Suprapubic skin (tissue), 4 donors: ENCODE data around the gene LMX1B. TPM values are rescaled to one million over a fixed set of nuclear protein-coding genes. Genes with fewer than 3 reads are reported as not detected.

Experiments used
- DNase-seq, 2 donors: peaks; one replicate each; pipeline ENCODE4 v3.0.0-alpha.2; 2019; ENCODE audit warnings: low spot score in 2 of 2
- H3K27ac ChIP-seq: fragments of 200-600 bp; sonication (generic); one replicate; pipeline ENCODE4 v1.5.1; 2019
- H3K27me3 ChIP-seq: fragments of 200-600 bp; sonication (generic); one replicate; pipeline ENCODE4 v1.5.1; 2019
- H3K36me3 ChIP-seq: fragments of 200-600 bp; sonication (generic); one replicate; pipeline ENCODE4 v1.5.1; 2019
- H3K4me1 ChIP-seq: fragments of 200-600 bp; sonication (generic); one replicate; pipeline ENCODE4 v1.5.1; 2019
- H3K4me3 ChIP-seq: fragments of 200-600 bp; sonication (generic); one replicate; pipeline ENCODE4 v1.5.1; 2019; ENCODE audit warnings: mild to moderate bottlenecking
- H3K9me3 ChIP-seq: fragments of 200-600 bp; sonication (generic); one replicate; pipeline ENCODE4 v1.5.1; 2019
- EP300 ChIP-seq: sonication (generic); formaldehyde crosslinking; IDR thresholded peaks from one replicate; pipeline ENCODE4 v1.6.1; 2017; ENCODE audit warnings: antibody characterized with exemption
- POLR2A ChIP-seq, 2 donors: fragments of 450-650 bp; IDR thresholded peaks; one replicate each; pipeline ENCODE4 v1.6.1; 2017; ENCODE audit warnings: antibody characterized with exemption in 2 of 2, mild to moderate bottlenecking in 2 of 2, moderate library complexity in 2 of 2
- POLR2AphosphoS5 ChIP-seq, 3 donors: sonication (generic); formaldehyde crosslinking; IDR thresholded peaks; one replicate each; pipeline ENCODE4 v1.6.1; 2017; ENCODE audit warnings: antibody characterized with exemption in 3 of 3
- WGBS: methylation state at CpG from one replicate; pipeline ENCODE4 v1.1.5; 2018; 5-methylcytosine and 5-hydroxymethylcytosine counted together
- total RNA-seq, 4 donors: library from RNA; depleted of rRNA; stranded (reverse); fragments of >200 nt; gene quantifications; one replicate each; pipeline ENCODE4 v1.1.0, GENCODE V29; 2016
- TF ChIP-seq, protein P1 (sequence below), 2 donors: fragments of 200-600 bp in 1 of 2; fragments of 450-650 bp in 1 of 2; sonication (generic) in 1 of 2; IDR thresholded peaks; one replicate each; pipeline ENCODE4 v1.5.1; 2016 to 2019; ENCODE audit warnings: antibody characterized with exemption in 2 of 2, mild to moderate bottlenecking in 1 of 2, moderate library complexity in 1 of 2

Gene LMX1B
- total RNA-seq, 4 donors from 2014 or later: 2.4 to 7.8 (median 5.7) TPM

GRCh38 chr9:126605792-126606482, 7.8 kb upstream of the LMX1B start:
- peaks cover 7% of the 10 kb centered on the region for H3K4me1 ChIP-seq
- peak in 1 of 2 donors; percentile 56 for DNase-seq
- no peaks in the 10 kb centered on the region for H3K9me3 ChIP-seq
- H3K27ac ChIP-seq: no peak overlapping the region
- TF ChIP-seq, protein P1, sequence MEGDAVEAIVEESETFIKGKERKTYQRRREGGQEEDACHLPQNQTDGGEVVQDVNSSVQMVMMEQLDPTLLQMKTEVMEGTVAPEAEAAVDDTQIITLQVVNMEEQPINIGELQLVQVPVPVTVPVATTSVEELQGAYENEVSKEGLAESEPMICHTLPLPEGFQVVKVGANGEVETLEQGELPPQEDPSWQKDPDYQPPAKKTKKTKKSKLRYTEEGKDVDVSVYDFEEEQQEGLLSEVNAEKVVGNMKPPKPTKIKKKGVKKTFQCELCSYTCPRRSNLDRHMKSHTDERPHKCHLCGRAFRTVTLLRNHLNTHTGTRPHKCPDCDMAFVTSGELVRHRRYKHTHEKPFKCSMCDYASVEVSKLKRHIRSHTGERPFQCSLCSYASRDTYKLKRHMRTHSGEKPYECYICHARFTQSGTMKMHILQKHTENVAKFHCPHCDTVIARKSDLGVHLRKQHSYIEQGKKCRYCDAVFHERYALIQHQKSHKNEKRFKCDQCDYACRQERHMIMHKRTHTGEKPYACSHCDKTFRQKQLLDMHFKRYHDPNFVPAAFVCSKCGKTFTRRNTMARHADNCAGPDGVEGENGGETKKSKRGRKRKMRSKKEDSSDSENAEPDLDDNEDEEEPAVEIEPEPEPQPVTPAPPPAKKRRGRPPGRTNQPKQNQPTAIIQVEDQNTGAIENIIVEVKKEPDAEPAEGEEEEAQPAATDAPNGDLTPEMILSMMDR (IDR thresholded peaks at IDR 0.05): no peak
- TF ChIP-seq EP300 (no peak), POLR2AphosphoS5 (IDR thresholded peaks at IDR 0.05) (no peak), POLR2A (IDR thresholded peaks at IDR 0.05) (no peak)
- 72% methylated on average over 12 of the region's 12 CpGs for WGBS
- peaks cover 24% of the 10 kb centered on the region for H3K27me3 ChIP-seq
- no peak overlapping the region for H3K4me3 ChIP-seq
- H3K36me3 ChIP-seq: no peaks in the 10 kb centered on the region

- Histone ChIP-seq H3K4me3 (no peak overlapping the region), H3K27me3 (peaks cover 29% of the 10 kb centered on the region), H3K27ac (no peak overlapping the region), H3K4me1 (peaks cover 12% of the 10 kb centered on the region), H3K9me3 (no peaks in the 10 kb centered on the region), H3K36me3 (no peaks in the 10 kb centered on the region)
- no peak for DNase-seq
- TF ChIP-seq, protein P1 (IDR thresholded peaks at IDR 0.05): no peak
- TF ChIP-seq EP300 (no peak), POLR2AphosphoS5 (IDR thresholded peaks at IDR 0.05) (no peak), POLR2A (IDR thresholded peaks at IDR 0.05) (no peak)
- 46% methylated on average over 3 of the region's 3 CpGs for WGBS
Observed at GRCh38 chr9:126606483-126606870, 7.3 kb upstream of the LMX1B start.

DNA sequence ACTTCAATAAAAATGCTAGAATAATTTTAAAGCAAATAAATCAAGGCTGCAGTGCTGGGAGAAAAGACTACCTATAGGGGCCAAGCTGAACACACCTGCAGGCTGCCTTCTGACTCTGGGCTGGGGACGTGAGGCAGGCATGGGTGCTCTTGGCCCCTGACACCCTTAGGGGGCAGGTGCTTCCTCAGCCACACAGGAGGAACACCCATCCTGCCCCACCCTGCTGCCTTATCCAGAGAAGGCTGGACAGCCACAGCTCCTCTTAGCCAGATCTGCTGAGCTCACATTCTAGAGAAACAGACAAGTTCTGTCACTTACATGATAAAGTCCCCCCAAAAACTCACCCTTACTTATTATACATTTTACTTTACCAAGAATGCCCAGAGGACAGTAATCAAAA, 6.6 kb upstream of the LMX1B start:
- Histone ChIP-seq H3K9me3 (no peaks in the 10 kb centered on the region), H3K4me1 (peaks cover 18% of the 10 kb centered on the region), H3K36me3 (no peaks in the 10 kb centered on the region), H3K27me3 (peaks cover 35% of the 10 kb centered on the region), H3K4me3 (no peak overlapping the region), H3K27ac (no peak overlapping the region)
- TF ChIP-seq EP300: no peak
- TF ChIP-seq, protein P1 (IDR thresholded peaks at IDR 0.05): no peak
- TF ChIP-seq POLR2AphosphoS5 (IDR thresholded peaks at IDR 0.05): no peak
- no peak for TF ChIP-seq POLR2A (IDR thresholded peaks at IDR 0.05)
- peak in 1 of 2 donors; percentile 37 for DNase-seq
- 27% methylated on average over 1 of the region's 1 CpG for WGBS

DNA sequence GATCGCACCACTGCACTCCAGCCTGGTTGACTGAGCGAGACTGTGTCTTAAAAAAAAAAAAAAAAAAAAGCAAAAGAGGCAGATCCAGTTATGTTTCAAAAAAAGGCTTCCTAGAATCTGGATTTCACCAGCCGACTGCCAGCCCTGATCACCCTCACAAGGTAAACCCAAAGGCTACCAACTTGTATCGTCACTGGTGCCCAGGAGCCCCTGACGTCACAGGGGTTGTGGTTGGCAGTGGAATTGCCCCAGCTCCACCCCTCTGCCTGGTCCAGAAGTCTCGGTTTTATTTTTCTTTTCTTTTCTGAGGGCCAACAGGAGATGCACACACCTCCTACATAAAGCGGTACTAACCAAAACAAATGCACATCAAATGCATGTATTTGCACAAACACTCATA, 6.0 kb upstream of the LMX1B start:
- Histone ChIP-seq H3K4me3 (no peak overlapping the region), H3K4me1 (peaks cover 25% of the 10 kb centered on the region), H3K27ac (no peak overlapping the region), H3K9me3 (no peaks in the 10 kb centered on the region), H3K36me3 (no peaks in the 10 kb centered on the region), H3K27me3 (peaks cover 42% of the 10 kb centered on the region)
- DNase-seq: no peak
- WGBS: 75% methylated on average over 7 of the region's 7 CpGs
- TF ChIP-seq, protein P1 (IDR thresholded peaks at IDR 0.05): no peak
- TF ChIP-seq POLR2AphosphoS5 (IDR thresholded peaks at IDR 0.05) (no peak), POLR2A (IDR thresholded peaks at IDR 0.05) (no peak), EP300 (no peak)

DNA sequence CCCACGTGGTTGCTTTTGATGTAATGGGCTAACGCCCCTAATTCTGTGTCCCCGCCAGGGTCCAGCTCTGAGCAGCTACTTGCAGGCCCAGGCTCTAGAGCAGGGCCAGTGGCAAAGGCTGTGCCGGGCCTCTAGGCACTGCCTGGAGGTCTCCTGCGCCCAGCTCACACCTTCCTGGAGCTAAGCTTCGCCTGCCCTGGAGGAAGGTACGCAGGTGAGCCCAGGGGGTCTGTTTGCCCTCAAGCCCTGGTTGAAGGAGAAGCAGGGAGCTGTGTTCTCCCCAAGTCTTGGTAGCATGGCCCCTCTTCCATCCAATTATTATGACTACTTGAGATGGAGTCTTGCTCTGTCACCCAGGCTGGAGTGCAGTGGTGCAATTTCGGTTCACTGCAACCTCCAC, 5.2 kb upstream of the LMX1B start:
- TF ChIP-seq EP300: no peak
- TF ChIP-seq, protein P1 (IDR thresholded peaks at IDR 0.05): no peak
- no peak for TF ChIP-seq POLR2A (IDR thresholded peaks at IDR 0.05)
- TF ChIP-seq POLR2AphosphoS5 (IDR thresholded peaks at IDR 0.05): no peak
- Histone ChIP-seq H3K9me3 (no peaks in the 10 kb centered on the region), H3K27me3 (peaks cover 50% of the 10 kb centered on the region), H3K27ac (no peak overlapping the region), H3K4me1 (peaks cover 32% of the 10 kb centered on the region), H3K4me3 (no peak overlapping the region), H3K36me3 (no peaks in the 10 kb centered on the region)
- WGBS: 81% methylated on average over 8 of the region's 8 CpGs
- no peak for DNase-seq
